A673 (cell line): ENCODE measurements around the gene TNS3. TPM values are rescaled to one million over a fixed set of nuclear protein-coding genes. Genes with fewer than 3 reads are reported as not detected.

Experiments
- BruUV-seq: library from RNA; stranded (reverse); fragments of 400-500 nt; replicated peaks from 2 replicates; lab custom pipeline; 2021; lab: Mats Ljungman, UMichigan
- CTCF ChIA-PET: fragments of 300-600 bp; sonication (Branson Sonifier 250); formaldehyde crosslinking; loops from one replicate; lab custom pipeline; 2022; ENCODE audit warnings: antibody characterized with exemption; lab: Charles Lee
- POLR2A ChIA-PET: fragments of 300-600 bp; sonication (Branson Sonifier 250); formaldehyde crosslinking; loops from one replicate; lab custom pipeline; 2022; ENCODE audit warnings: antibody characterized with exemption; ENCODE audit not compliant: low non-redundant PET; lab: Charles Lee
- DNase-seq: peaks from one replicate; pipeline ENCODE4 v3.0.0-alpha.2; 2015; ENCODE audit warnings: low spot score
- H3K27ac ChIP-seq: fragments of 200-600 bp; sonication (generic); 2 replicates; pipeline ENCODE4 v1.5.1; 2016; ENCODE audit warnings: mixed run types, low read depth, mild to moderate bottlenecking, mixed read lengths, antibody characterized with exemption, low read length; ENCODE audit not compliant: poor library complexity, severe bottlenecking
- H3K27me3 ChIP-seq: fragments of 200-600 bp; sonication (generic); replicated peaks from 2 replicates; pipeline ENCODE4 v1.6.1; 2017; ENCODE audit warnings: mixed run types, low read depth, mild to moderate bottlenecking, mixed read lengths, antibody characterized with exemption, low read length; ENCODE audit not compliant: insufficient read depth, poor library complexity
- H3K36me3 ChIP-seq: fragments of 200-600 bp; sonication (generic); 2 replicates; pipeline ENCODE4 v1.6.1; 2016; ENCODE audit warnings: mixed run types, mild to moderate bottlenecking, mixed read lengths, antibody characterized with exemption, low read length; ENCODE audit not compliant: insufficient read depth, poor library complexity, severe bottlenecking
- H3K4me1 ChIP-seq: fragments of 200-600 bp; sonication (generic); 2 replicates; pipeline ENCODE4 v1.6.1; 2017; ENCODE audit warnings: mixed run types, mild to moderate bottlenecking, mixed read lengths, antibody characterized with exemption, low read length; ENCODE audit not compliant: insufficient read depth, poor library complexity, severe bottlenecking
- H3K4me3 ChIP-seq: fragments of 200-600 bp; sonication (generic); 2 replicates; pipeline ENCODE4 v1.5.1; 2016; ENCODE audit warnings: low read depth, mixed run types, mild to moderate bottlenecking, mixed read lengths, low read length; ENCODE audit not compliant: poor library complexity, severe bottlenecking
- H3K9me3 ChIP-seq: fragments of 200-600 bp; sonication (generic); 2 replicates; pipeline ENCODE4 v1.6.1; 2016; ENCODE audit warnings: mixed run types, low read depth, mild to moderate bottlenecking, mixed read lengths, antibody characterized with exemption, low read length; ENCODE audit not compliant: poor library complexity, severe bottlenecking
- EZH2 ChIP-seq: fragments of 200-600 bp; sonication (generic); IDR thresholded peaks from 2 replicates; pipeline ENCODE4 v1.6.1; 2017; ENCODE audit warnings: borderline replicate concordance, low read depth, mild to moderate bottlenecking, mixed read lengths, antibody characterized with exemption, low read length; ENCODE audit not compliant: poor library complexity, severe bottlenecking
- intact Hi-C: fragments of 100-400 bp; cut with micrococcal nuclease; formaldehyde crosslinking; loops from one replicate; pipeline ENCODE4 v1.10.0; 2022; ENCODE audit not compliant: unreplicated experiment
- total RNA-seq: library from RNA; stranded (reverse); gene quantifications from 2 replicates; pipeline ENCODE4 v1.2.3, GENCODE V29; 2021
- TF ChIP-seq, protein P1 (sequence below): fragments of 300-800, 200-600 bp; sonication (generic); conservative IDR thresholded peaks from 2 replicates; pipeline ENCODE4 v1.5.1; 2017; ENCODE audit warnings: low read depth, mild to moderate bottlenecking, antibody characterized with exemption, low read length, moderate library complexity, mixed read lengths

Gene TNS3
- total RNA-seq, 1 experiment from 2014 or later: not detected

DNA sequence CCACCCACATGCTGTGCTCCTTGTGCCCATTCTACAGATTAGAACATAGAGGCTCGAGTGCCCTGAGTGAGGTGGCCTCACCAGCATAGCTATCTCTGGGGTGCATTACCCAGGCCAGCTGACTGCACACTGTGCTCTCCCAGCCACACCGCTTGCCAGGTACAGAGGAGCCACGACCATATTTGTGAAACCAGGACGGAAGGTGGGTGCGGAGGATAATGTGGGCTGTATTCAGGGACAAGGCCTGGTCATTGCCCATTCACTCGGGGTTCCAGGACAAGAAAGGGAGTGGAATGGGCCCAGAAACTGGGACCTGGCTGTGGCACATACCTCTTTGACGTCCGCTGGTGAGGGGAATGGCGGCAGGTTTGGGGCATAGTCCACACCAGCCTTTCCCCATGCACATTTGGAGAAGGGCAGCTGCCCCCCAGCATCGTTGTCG is 236.0 kb downstream of the TNS3 start:
- no peak overlapping the region for H3K27ac ChIP-seq
- TF ChIP-seq EZH2: no peak
- TF ChIP-seq, protein P1, sequence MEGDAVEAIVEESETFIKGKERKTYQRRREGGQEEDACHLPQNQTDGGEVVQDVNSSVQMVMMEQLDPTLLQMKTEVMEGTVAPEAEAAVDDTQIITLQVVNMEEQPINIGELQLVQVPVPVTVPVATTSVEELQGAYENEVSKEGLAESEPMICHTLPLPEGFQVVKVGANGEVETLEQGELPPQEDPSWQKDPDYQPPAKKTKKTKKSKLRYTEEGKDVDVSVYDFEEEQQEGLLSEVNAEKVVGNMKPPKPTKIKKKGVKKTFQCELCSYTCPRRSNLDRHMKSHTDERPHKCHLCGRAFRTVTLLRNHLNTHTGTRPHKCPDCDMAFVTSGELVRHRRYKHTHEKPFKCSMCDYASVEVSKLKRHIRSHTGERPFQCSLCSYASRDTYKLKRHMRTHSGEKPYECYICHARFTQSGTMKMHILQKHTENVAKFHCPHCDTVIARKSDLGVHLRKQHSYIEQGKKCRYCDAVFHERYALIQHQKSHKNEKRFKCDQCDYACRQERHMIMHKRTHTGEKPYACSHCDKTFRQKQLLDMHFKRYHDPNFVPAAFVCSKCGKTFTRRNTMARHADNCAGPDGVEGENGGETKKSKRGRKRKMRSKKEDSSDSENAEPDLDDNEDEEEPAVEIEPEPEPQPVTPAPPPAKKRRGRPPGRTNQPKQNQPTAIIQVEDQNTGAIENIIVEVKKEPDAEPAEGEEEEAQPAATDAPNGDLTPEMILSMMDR: no peak
- no peaks in the 10 kb centered on the region for H3K4me1 ChIP-seq
- intact Hi-C loops: no loop called here
- DNase-seq: no peak
- no peaks in the 10 kb centered on the region for H3K36me3 ChIP-seq
- ChIA-PET POLR2A (no interaction called here), CTCF (no interaction called here)
- no peak overlapping the region for H3K4me3 ChIP-seq
- no peaks in the 10 kb centered on the region for H3K27me3 ChIP-seq
- no peaks in the 10 kb centered on the region for H3K9me3 ChIP-seq
- BruUV-seq: no TSS peak

DNA sequence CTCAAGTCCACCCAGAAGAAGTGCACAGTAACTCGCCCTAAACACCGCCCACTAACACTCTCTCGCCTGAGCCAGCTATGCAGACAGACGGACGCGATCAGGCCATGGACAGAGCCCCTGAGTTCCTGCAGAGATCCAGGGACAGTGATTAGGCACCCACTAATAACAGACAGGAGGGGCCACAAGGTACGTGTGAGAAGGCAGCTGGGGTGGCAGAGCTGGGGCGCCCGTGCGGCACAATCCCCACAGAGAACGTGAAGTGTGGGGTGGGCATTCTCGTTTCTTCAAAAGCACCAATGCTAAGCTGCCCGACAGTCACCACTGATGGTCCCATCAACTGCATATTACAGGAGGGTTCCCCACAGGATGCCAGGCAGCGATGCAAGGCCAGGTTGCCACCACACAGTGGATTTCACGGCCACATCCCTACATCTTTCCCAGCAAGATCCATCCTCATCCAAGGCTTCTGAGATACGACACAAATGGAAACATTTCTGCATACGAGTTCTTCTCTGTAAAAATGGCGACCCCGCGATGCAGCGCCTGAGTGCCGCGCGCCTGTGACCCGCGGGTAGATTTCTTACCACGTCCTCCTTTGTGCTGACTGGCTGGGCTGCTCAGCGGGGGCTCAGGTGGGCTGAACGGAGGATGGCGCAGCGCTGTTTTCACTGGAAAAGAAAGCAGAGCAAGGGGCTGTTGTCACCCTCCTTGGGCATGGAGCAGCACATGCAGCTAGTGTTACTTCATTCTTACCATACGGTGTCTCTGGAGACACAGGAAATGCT is 237.5 kb downstream of the TNS3 start:
- intact Hi-C loops: no loop called here
- Histone ChIP-seq H3K4me1 (no peaks in the 10 kb centered on the region), H3K27ac (no peak overlapping the region), H3K9me3 (no peaks in the 10 kb centered on the region), H3K4me3 (no peak overlapping the region), H3K36me3 (no peaks in the 10 kb centered on the region), H3K27me3 (no peaks in the 10 kb centered on the region)
- ChIA-PET CTCF (no interaction called here), POLR2A (no interaction called here)
- TF ChIP-seq, protein P1: no peak
- no peak for TF ChIP-seq EZH2
- BruUV-seq: no TSS peak
- no peak for DNase-seq

DNA sequence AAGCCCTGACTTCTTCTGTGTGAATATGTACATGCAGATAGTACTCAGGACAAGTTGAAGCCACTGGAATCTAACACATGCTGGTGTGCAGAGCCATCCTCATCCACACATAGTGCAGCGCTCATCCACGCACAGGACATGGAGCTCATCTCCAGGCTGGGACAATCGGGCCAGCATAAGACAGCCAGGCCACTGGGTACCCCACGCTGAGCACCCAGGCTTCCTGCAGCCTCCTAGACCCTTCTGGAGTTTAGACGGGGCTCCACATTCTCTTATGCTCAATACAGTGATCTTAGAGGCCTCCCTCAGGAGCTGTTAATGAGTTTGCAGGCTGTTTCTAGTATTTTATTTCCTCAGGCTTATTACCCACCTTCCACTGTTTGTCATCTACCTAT is 238.9 kb downstream of the TNS3 start:
- H3K4me3 ChIP-seq: no peak overlapping the region
- POLR2A ChIA-PET: no interaction called here
- H3K27ac ChIP-seq: no peak overlapping the region
- no TSS peak for BruUV-seq
- H3K9me3 ChIP-seq: no peaks in the 10 kb centered on the region
- TF ChIP-seq, protein P1: no peak
- no peak for TF ChIP-seq EZH2
- no peak for DNase-seq
- no peaks in the 10 kb centered on the region for H3K4me1 ChIP-seq
- H3K27me3 ChIP-seq: no peaks in the 10 kb centered on the region
- CTCF ChIA-PET: no interaction called here
- intact Hi-C loops: no loop called here
- H3K36me3 ChIP-seq: no peaks in the 10 kb centered on the region
